Trophoblast cell (in vitro differentiated cells and primary cell): Measurements from ENCODE around the gene DPP9.

Experiments
- DNase-seq, 2 donors: peaks; one replicate each; pipeline ENCODE4 v3.0.0-alpha.2; 2016
- H2AFZ ChIP-seq: 2 replicates; pipeline ENCODE4 v1.6.1; 2013; ENCODE audit warnings: low read length, moderate library complexity, mild to moderate bottlenecking; ENCODE audit not compliant: insufficient read depth, poor library complexity
- H2AK5ac ChIP-seq: 2 replicates; pipeline ENCODE4 v1.6.1; 2013; ENCODE audit warnings: mild to moderate bottlenecking, low read length
- H2BK120ac ChIP-seq: 2 replicates; pipeline ENCODE4 v1.6.1; 2013; ENCODE audit warnings: low read length, mild to moderate bottlenecking, moderate library complexity; ENCODE audit not compliant: insufficient read depth, poor library complexity
- H2BK12ac ChIP-seq: 2 replicates; pipeline ENCODE4 v1.6.1; 2013; ENCODE audit warnings: mild to moderate bottlenecking, low read length, moderate library complexity
- H2BK5ac ChIP-seq: 2 replicates; pipeline ENCODE4 v1.6.1; 2013; ENCODE audit warnings: low read length, low read depth, moderate library complexity, mild to moderate bottlenecking; ENCODE audit not compliant: poor library complexity
- H3K14ac ChIP-seq: 2 replicates; pipeline ENCODE4 v1.6.1; 2013; ENCODE audit warnings: mild to moderate bottlenecking, low read length
- H3K18ac ChIP-seq: 2 replicates; pipeline ENCODE4 v1.6.1; 2013; ENCODE audit warnings: mild to moderate bottlenecking, low read length
- H3K23ac ChIP-seq: 2 replicates; pipeline ENCODE4 v1.6.1; 2013; ENCODE audit warnings: low read length
- H3K27ac ChIP-seq: 2 replicates; pipeline ENCODE4 v1.5.1; 2013; ENCODE audit warnings: low read depth, mild to moderate bottlenecking, inconsistent platforms, low read length, moderate library complexity
- H3K27me3 ChIP-seq: 2 replicates; pipeline ENCODE4 v1.6.1; 2013; ENCODE audit warnings: inconsistent platforms, mild to moderate bottlenecking, low read length, moderate library complexity; ENCODE audit not compliant: insufficient read depth
- H3K36me3 ChIP-seq, 2 experiments: 1 replicate in 1 of 2; 2 replicates in 1 of 2; pipeline ENCODE4 v1.6.1; 2013; ENCODE audit warnings: low read length in 2 of 2, mild to moderate bottlenecking in 2 of 2, moderate library complexity in 1 of 2; ENCODE audit not compliant: insufficient read depth in 2 of 2, control insufficient read depth in 1 of 2
- H3K4ac ChIP-seq: 2 replicates; pipeline ENCODE4 v1.6.1; 2013; ENCODE audit warnings: low read depth, mild to moderate bottlenecking, low read length, moderate library complexity
- H3K4me1 ChIP-seq, 2 experiments: 1 replicate in 1 of 2; 2 replicates in 1 of 2; pipeline ENCODE4 v1.6.1; 2013; ENCODE audit warnings: low read length in 2 of 2, mild to moderate bottlenecking in 2 of 2, moderate library complexity in 1 of 2; ENCODE audit not compliant: insufficient read depth in 2 of 2, control insufficient read depth in 1 of 2
- H3K4me2 ChIP-seq: 2 replicates; pipeline ENCODE4 v1.6.1; 2013; ENCODE audit warnings: inconsistent platforms, mild to moderate bottlenecking, low read length, moderate library complexity
- H3K4me3 ChIP-seq: 2 replicates; pipeline ENCODE4 v1.5.1; 2013; ENCODE audit warnings: mild to moderate bottlenecking, low read depth, low read length, inconsistent platforms
- H3K79me1 ChIP-seq: one replicate; pipeline ENCODE4 v1.6.1; 2013; ENCODE audit warnings: low read length
- H3K79me2 ChIP-seq: 2 replicates; pipeline ENCODE4 v1.6.1; 2013; ENCODE audit warnings: low read length, mild to moderate bottlenecking; ENCODE audit not compliant: control insufficient read depth, insufficient read depth, poor library complexity
- H3K9ac ChIP-seq: 2 replicates; pipeline ENCODE4 v1.6.1; 2013; ENCODE audit warnings: mild to moderate bottlenecking, low read length
- H3K9me3 ChIP-seq: 2 replicates; pipeline ENCODE4 v1.6.1; 2013; ENCODE audit warnings: low read depth, mild to moderate bottlenecking, control low read depth, inconsistent platforms, low read length; ENCODE audit not compliant: insufficient read depth
- H4K12ac ChIP-seq: 2 replicates; pipeline ENCODE4 v1.6.1; 2013; ENCODE audit warnings: low read depth, mild to moderate bottlenecking, low read length, moderate library complexity
- H4K8ac ChIP-seq: 2 replicates; pipeline ENCODE4 v1.6.1; 2013; ENCODE audit warnings: low read depth, mild to moderate bottlenecking, low read length, moderate library complexity
- H4K91ac ChIP-seq: one replicate; pipeline ENCODE4 v1.6.1; 2013; ENCODE audit warnings: low read depth, mild to moderate bottlenecking, low read length, moderate library complexity
- WGBS: extraction: QIAGEN DNeasy Blood & Tissue Kit; methylation state at CpG from one replicate; pipeline ENCODE4 v1.1.7; 2013; ENCODE audit warnings: missing lambda C conversion rate; ENCODE audit not compliant: insufficient read length, insufficient coverage; ENCODE audit errors: extremely low coverage; 5-methylcytosine and 5-hydroxymethylcytosine counted together

Gene DPP9

DNA sequence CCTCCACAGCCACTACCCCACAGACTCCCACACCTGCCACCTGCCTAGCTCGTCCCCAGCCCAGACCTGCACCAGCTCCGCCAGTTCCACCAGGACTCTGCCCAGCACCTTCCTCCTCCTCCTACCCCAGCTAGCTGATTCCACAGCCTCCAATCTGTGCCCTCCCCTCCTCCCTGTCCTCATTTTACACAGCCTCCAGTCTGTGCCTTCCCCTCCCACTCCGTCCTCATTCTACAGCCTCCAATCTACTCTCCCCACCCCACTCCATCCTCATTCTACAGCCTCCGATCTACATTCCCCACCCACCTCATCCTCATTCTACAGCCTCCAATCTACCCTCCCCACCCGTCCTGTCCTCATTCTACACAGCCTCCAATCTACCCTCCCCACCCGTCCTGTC lies 60.8 kb downstream of the DPP9 start:
- Histone ChIP-seq H2BK12ac (no peak overlapping the region), H2AFZ (no peak overlapping the region), H3K9me3 (peaks cover 10% of the 10 kb centered on the region), H3K23ac (no peak overlapping the region), H4K8ac (no peak overlapping the region), H3K4me1 (no peaks in the 10 kb centered on the region), H3K4me2 (no peak overlapping the region), H3K36me3 (peaks cover 67 to 72% of the 10 kb centered on the region in 2 experiments), H4K12ac (no peak overlapping the region), H2BK5ac (no peak overlapping the region), H2AK5ac (no peak overlapping the region), H3K4me3 (no peak overlapping the region), H3K79me1 (no peaks in the 10 kb centered on the region), H3K4ac (no peak overlapping the region), H3K14ac (no peak overlapping the region), H3K18ac (no peak overlapping the region), H2BK120ac (no peak overlapping the region), H3K9ac (no peak overlapping the region), H3K27ac (no peak overlapping the region), H3K79me2 (peaks cover 2% of the 10 kb centered on the region), H3K27me3 (no peaks in the 10 kb centered on the region), H4K91ac (no peak overlapping the region)
- WGBS, result no CpG with 5 or more reads among the region's 6 CpGs
- no peak for DNase-seq

DNA sequence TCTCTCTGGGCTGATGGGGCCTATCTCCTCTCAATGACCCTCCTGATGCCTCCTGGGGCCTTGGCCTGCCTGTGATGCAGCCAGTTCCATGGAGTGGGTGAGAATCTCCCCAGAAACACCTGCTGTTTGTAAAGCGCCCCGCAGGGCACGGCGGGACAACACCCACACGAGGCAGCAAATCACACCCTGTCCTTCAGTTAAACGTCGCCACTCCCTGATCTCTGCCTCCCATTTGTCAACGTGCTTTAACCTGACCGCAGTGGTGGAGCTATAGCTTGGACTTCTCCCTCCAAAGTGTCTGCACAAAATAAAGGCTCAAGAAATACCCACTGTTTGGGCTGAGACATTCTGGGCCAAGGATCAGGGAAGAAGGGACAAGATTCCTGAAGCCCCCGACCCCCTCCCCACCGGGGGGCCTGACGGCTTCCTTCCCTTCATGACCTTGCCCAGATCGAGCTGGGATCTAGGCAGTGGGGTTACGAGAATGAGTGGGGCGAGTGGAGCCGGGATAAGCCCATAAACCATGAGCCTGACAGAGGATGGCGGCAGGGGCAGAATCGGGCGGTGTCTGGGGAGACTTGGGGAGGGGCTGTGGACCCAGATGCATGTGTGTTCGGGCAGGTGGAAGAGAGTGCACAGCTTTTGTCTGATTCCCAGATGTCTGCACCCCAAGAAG lies 61.5 kb downstream of the DPP9 start:
- no CpG with 5 or more reads among the region's 20 CpGs for whole genome bisulfite sequencing
- no peak overlapping the region for H4K91ac ChIP-seq
- H2BK12ac ChIP-seq, result no peak overlapping the region
- no peak overlapping the region for H3K4me2 ChIP-seq
- no peak overlapping the region for H2BK120ac ChIP-seq
- H3K36me3 ChIP-seq, result peaks cover 70 to 74% of the 10 kb centered on the region in 2 experiments
- H4K8ac ChIP-seq, result no peak overlapping the region
- H3K4ac ChIP-seq, result no peak overlapping the region
- no peak for DNase-seq
- no peak overlapping the region for H3K23ac ChIP-seq
- no peak overlapping the region for H3K9ac ChIP-seq
- H3K14ac ChIP-seq, result no peak overlapping the region
- H3K9me3 ChIP-seq, result peaks cover 10% of the 10 kb centered on the region
- H3K4me1 ChIP-seq, result no peaks in the 10 kb centered on the region
- no peaks in the 10 kb centered on the region for H3K79me1 ChIP-seq
- H4K12ac ChIP-seq, result no peak overlapping the region
- peaks cover 2% of the 10 kb centered on the region for H3K79me2 ChIP-seq
- H3K18ac ChIP-seq, result no peak overlapping the region
- H3K4me3 ChIP-seq, result no peak overlapping the region
- no peak overlapping the region for H3K27ac ChIP-seq
- no peak overlapping the region for H2AFZ ChIP-seq
- H2AK5ac ChIP-seq, result no peak overlapping the region
- no peak overlapping the region for H2BK5ac ChIP-seq
- H3K27me3 ChIP-seq, result no peaks in the 10 kb centered on the region

DNA sequence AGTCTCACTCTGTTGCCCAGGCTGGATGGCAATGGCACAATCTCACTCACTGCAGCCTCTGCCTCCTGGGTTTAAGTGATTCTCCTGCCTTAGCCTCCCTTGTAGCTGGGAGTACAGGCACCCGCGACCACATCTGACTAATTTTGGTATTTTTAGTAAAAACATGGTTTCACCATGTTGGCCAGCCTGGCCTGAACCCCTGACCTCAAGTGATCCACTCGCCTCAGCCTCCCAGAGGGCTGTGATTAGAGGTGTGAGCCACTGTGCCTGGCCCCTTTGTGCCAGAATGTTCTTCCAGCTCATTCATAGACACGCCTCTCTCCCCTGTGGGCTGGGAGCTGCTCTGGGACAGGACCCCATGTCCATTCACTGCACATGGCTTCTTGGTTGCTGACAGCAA lies 62.6 kb downstream of the DPP9 start:
- Histone ChIP-seq H3K9ac (no peak overlapping the region), H3K36me3 (peaks cover 72 to 79% of the 10 kb centered on the region in 2 experiments), H3K4me3 (no peak overlapping the region), H3K4me1 (no peaks in the 10 kb centered on the region), H3K27ac (no peak overlapping the region), H3K23ac (no peak overlapping the region), H3K79me1 (no peaks in the 10 kb centered on the region), H3K79me2 (peaks cover 2% of the 10 kb centered on the region), H3K18ac (no peak overlapping the region), H2BK120ac (no peak overlapping the region), H4K12ac (no peak overlapping the region), H3K4me2 (no peak overlapping the region), H2AFZ (no peak overlapping the region), H2BK12ac (no peak overlapping the region), H3K4ac (no peak overlapping the region), H2BK5ac (no peak overlapping the region), H4K91ac (no peak overlapping the region), H3K14ac (no peak overlapping the region), H2AK5ac (no peak overlapping the region), H3K27me3 (no peaks in the 10 kb centered on the region), H4K8ac (no peak overlapping the region), H3K9me3 (peaks cover 10% of the 10 kb centered on the region)
- DNase-seq, result no peak
- no CpG with 5 or more reads among the region's 4 CpGs for WGBS

DNA sequence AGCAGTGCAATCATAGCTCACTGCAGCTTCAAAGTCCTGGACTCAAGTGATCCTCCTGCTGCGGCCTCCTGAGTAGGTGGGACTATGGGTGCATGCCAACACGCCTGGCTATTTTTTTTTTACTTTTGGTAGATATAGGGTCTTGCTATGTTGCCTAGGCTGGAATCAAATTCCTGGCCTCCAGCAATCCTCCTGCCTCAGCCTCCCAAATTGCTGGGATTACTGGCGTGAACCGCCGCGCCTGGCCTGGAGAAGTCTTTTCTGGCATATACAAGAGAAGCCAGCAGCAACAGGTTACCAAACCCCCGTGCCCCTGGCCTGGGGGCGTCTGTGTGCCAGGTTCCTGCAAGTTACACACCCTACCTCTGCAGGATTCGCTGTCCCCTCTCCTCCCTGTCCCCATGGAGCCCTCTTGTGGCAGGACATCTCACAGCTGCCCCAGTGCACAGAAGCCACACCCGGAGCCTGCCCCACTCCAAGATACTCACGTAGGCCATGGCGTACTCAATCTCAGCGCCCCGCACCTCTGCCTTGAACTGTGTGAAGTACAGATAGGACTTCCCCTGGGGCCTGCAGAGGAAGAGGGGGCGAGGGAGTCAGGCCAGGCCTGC lies 63.4 kb downstream of the DPP9 start:
- Histone ChIP-seq H3K23ac (no peak overlapping the region), H3K27ac (no peak overlapping the region), H3K4me3 (no peak overlapping the region), H3K79me2 (peaks cover 2% of the 10 kb centered on the region), H3K27me3 (no peaks in the 10 kb centered on the region), H3K36me3 (peaks cover 70 to 80% of the 10 kb centered on the region in 2 experiments), H4K91ac (no peak overlapping the region), H4K8ac (no peak overlapping the region), H3K18ac (no peak overlapping the region), H2AFZ (no peak overlapping the region), H2AK5ac (no peak overlapping the region), H3K9me3 (peaks cover 10% of the 10 kb centered on the region), H3K9ac (no peak overlapping the region), H3K79me1 (no peaks in the 10 kb centered on the region), H2BK5ac (no peak overlapping the region), H3K4ac (no peak overlapping the region), H3K4me1 (no peaks in the 10 kb centered on the region), H3K4me2 (no peak overlapping the region), H2BK12ac (no peak overlapping the region), H2BK120ac (no peak overlapping the region), H4K12ac (no peak overlapping the region), H3K14ac (no peak overlapping the region)
- WGBS, result no CpG with 5 or more reads among the region's 15 CpGs
- peak; percentile 53 to 66 for DNase-seq
